SK-N-SH (cell line): ENCODE results near the gene TRIM62.

Source experiments
- CTCF ChIP-seq: fragments of 200-600 bp; sonication (generic); IDR thresholded peaks from 2 replicates; pipeline ENCODE4 v1.6.1; 2017; ENCODE audit warnings: antibody characterized with exemption, mild to moderate bottlenecking, moderate library complexity
- GATA2 ChIP-seq: sonication (generic); formaldehyde crosslinking; IDR thresholded peaks from 2 replicates; pipeline ENCODE4 v1.5.0; 2020; ENCODE audit warnings: mild to moderate bottlenecking, missing genetic modification reagents
- MAX ChIP-seq: IDR thresholded peaks from 2 replicates; pipeline ENCODE4 v1.4.0; 2012; ENCODE audit warnings: low read depth
- ZBTB33 ChIP-seq: IDR thresholded peaks from 2 replicates; pipeline ENCODE4 v1.4.0; 2012; ENCODE audit warnings: low read depth, borderline replicate concordance

- TF ChIP-seq CTCF, result no peak
- TF ChIP-seq MAX, result no peak
- TF ChIP-seq ZBTB33, result no peak
- TF ChIP-seq GATA2 (CRISPR knock-in tag), result no peak
Measured at GRCh38 chr1:33143176-33143575, 38.7 kb downstream of the TRIM62 start.
